HepG2 (cell line): ENCODE data around the gene KDM6B. TPM values are rescaled to one million over a fixed set of nuclear protein-coding genes. Genes with fewer than 3 reads are reported as not detected.

Source experiments
- CEBPG ChIP-seq: IDR thresholded peaks from 2 replicates; pipeline ENCODE4 v1.6.1; 2016
- EHMT2 ChIP-seq: fragments of 200-600 bp; sonication (generic); IDR thresholded peaks from 2 replicates; pipeline ENCODE4 v1.7.0; 2017; ENCODE audit warnings: antibody characterized with exemption, low read depth, low read length, borderline replicate concordance
- FOSL2 ChIP-seq: sonication (generic); formaldehyde crosslinking; IDR thresholded peaks from 2 replicates; pipeline ENCODE4 v1.4.0; 2020; ENCODE audit warnings: missing genetic modification reagents
- HNRNPK ChIP-seq: fragments of 200-400 bp; formaldehyde crosslinking; IDR thresholded peaks from 2 replicates; pipeline ENCODE4 v1.6.1; 2018; ENCODE audit warnings: low read length, low read depth, moderate library complexity, mild to moderate bottlenecking; ENCODE audit not compliant: poor library complexity, severe bottlenecking
- HOMEZ ChIP-seq: IDR thresholded peaks from 2 replicates; pipeline ENCODE4 v1.6.1; 2016; ENCODE audit warnings: low read depth
- IRF2 ChIP-seq: IDR thresholded peaks from 2 replicates; pipeline ENCODE4 v1.6.1; 2018; ENCODE audit warnings: missing genetic modification reagents, missing compliant biosample characterization
- NRL ChIP-seq: sonication (generic); formaldehyde crosslinking; IDR thresholded peaks from 2 replicates; pipeline ENCODE4 v1.5.0; 2020; ENCODE audit warnings: missing genetic modification reagents, mild to moderate bottlenecking, moderate library complexity, borderline replicate concordance
- RAD21 ChIP-seq: fragments of 450-650 bp; formaldehyde crosslinking; IDR thresholded peaks from 2 replicates; pipeline ENCODE4 v1.5.0; 2020; ENCODE audit warnings: mild to moderate bottlenecking
- TERF1 ChIP-seq: sonication (generic); formaldehyde crosslinking; IDR thresholded peaks from 2 replicates; pipeline ENCODE4 v1.8.0; 2022; ENCODE audit warnings: mild to moderate bottlenecking, missing genetic modification reagents, moderate library complexity
- XRCC5 ChIP-seq: fragments of 200-400 bp; formaldehyde crosslinking; optimal IDR thresholded peaks from 2 replicates; pipeline ENCODE3; 2017; ENCODE audit warnings: mild to moderate bottlenecking, low read length
- ZFP41 ChIP-seq: sonication (generic); formaldehyde crosslinking; IDR thresholded peaks from 2 replicates; pipeline ENCODE4 v1.4.0; 2020; ENCODE audit warnings: mild to moderate bottlenecking, missing genetic modification reagents, borderline replicate concordance
- ZMYM4 ChIP-seq: sonication (generic); formaldehyde crosslinking; IDR thresholded peaks from 2 replicates; pipeline ENCODE4 v1.8.1; 2023; ENCODE audit warnings: mild to moderate bottlenecking, missing genetic modification reagents
- ZNF143 ChIP-seq: sonication (generic); formaldehyde crosslinking; IDR thresholded peaks from 2 replicates; pipeline ENCODE4 v1.4.0; 2020; ENCODE audit warnings: missing genetic modification reagents
- ZNF235 ChIP-seq: sonication (generic); formaldehyde crosslinking; IDR thresholded peaks from 2 replicates; pipeline ENCODE4 v1.8.1; 2023; ENCODE audit warnings: mild to moderate bottlenecking, missing genetic modification reagents, borderline replicate concordance
- ZNF407 ChIP-seq: sonication (generic); formaldehyde crosslinking; IDR thresholded peaks from one replicate; pipeline ENCODE4 v1.5.1; 2020; ENCODE audit warnings: mild to moderate bottlenecking, missing genetic modification reagents; ENCODE audit errors: not compliant biosample characterization
- ZNF512 ChIP-seq: sonication (generic); formaldehyde crosslinking; IDR thresholded peaks from 2 replicates; pipeline ENCODE4 v1.4.0; 2020; ENCODE audit warnings: mild to moderate bottlenecking, missing genetic modification reagents
- polyA plus RNA-seq, 8 experiments: library from polyadenylated mRNA; depleted of rRNA in 3 of 8; stranded (reverse) in 7 of 8; unstranded in 1 of 8; fragments of >200 nt; fragmentation: Illumina TruSeq in 4 of 8; extraction: Trizol in 4 of 8; gene quantifications; 2 replicates each; pipeline versions ENCODE4 v1.2.1 to v1.2.3, GENCODE V29; 2011 to 2016; ENCODE audit warnings: low read depth in 4 of 8, missing spikeins in 1 of 8, mixed read lengths in 1 of 8; ENCODE audit not compliant: insufficient read depth in 1 of 8
- total RNA-seq, 5 experiments: library from RNA; depleted of rRNA; stranded (reverse); fragments of >200 nt; fragmentation: Illumina TruSeq; extraction: Trizol; gene quantifications; 2 replicates each; pipeline ENCODE4 v1.2.3, GENCODE V29; 2016; ENCODE audit warnings: low read depth in 1 of 5

The KDM6B gene
- total and polyA plus RNA-seq, 2 of the 13 experiments (the other 11 are each of a cell fraction or from before 2014, with no cell fraction given) = 1.3 to 2.1 TPM

- TF ChIP-seq HOMEZ (CRISPR knock-in tag) (0 out of 2 replicates have a peak, but pooled peaks have one; percentile 38), ZNF143 (CRISPR knock-in tag) (peak; percentile 80), TERF1 (CRISPR knock-in tag) (no peak), NRL (CRISPR knock-in tag) (no peak; the same call in 1 of the 2 replicates), ZNF235 (no peak), XRCC5 (peak; percentile 100), ZFP41 (CRISPR knock-in tag) (peak; percentile 80; the same call in 1 of the 2 replicates), HNRNPK (no peak), RAD21 (CRISPR knock-in tag) (peak; percentile 60; the same call in 1 of the 2 replicates), EHMT2 (no peak), ZNF407 (no peak), IRF2 (peak; percentile 97), CEBPG (CRISPR knock-in tag) (peak; percentile 71), FOSL2 (peak; percentile 90), ZNF512 (CRISPR knock-in tag) (no peak), ZMYM4 (CRISPR knock-in tag) (peak; percentile 91)
Measured at GRCh38 chr17:7836596-7837407, 2.8 kb downstream of the KDM6B start (continued).
